ENCODE data around the gene MAGI2.

Gene MAGI2

DNA sequence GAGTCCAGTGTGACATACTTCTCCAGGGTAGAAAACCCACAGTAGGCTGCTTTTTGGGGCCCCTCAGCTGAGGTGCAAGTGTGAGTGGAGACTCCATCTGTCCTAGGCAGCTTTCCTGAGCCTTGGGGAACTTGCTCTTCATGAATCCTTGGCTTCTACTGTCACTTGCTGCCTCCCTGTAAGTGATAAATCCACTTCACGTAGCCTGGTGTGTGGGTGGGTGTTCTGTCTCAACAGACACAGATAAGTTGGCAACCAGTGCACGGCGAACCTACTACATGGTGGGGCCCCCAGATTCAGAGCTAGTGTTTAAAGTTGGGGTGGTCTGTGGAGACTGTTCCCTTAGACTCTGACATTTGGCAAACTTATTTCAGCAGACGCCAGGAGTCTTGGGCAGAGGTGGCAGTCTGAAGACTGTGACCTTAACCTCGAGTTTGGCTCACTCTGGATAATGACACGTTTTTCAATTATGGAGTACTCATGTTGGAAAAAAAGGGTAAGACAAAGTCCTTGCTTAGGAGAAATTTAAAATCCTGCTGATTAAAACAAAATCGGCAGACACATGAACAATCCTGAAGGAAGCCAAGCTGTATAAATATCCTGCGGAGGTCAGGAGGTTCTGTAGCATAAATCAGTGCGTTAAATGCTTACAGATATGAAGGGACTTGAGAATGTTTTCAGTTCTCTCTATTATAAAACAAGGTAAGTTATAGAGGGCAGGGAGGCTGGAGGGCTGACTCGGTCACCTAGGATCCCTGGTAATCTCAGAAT is 1278.0 kb downstream of the MAGI2 start:
- no peak for DNase-seq (ENCODE audit: low read depth)

DNA sequence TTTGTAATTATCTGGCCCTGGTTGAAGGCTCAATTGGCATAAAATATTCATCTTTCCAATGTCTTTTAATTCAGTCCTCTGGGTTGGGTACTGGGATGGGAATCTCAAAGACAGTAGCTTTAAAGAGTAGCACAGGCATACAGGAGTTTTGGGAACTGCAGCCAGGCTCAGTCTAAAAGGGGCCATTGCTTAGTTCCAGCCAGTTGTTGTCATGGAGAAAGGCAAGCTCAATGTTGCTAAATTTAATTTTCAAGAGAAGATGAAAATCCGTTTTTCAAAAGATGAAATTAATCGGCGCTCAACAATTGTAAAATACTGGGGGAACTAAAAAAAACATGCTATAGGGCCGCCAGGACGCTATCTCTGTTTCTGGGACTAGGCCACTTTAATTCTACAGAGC is 1279.8 kb downstream of the MAGI2 start:
- DNase-seq (ENCODE audit: low read depth): no peak

DNA sequence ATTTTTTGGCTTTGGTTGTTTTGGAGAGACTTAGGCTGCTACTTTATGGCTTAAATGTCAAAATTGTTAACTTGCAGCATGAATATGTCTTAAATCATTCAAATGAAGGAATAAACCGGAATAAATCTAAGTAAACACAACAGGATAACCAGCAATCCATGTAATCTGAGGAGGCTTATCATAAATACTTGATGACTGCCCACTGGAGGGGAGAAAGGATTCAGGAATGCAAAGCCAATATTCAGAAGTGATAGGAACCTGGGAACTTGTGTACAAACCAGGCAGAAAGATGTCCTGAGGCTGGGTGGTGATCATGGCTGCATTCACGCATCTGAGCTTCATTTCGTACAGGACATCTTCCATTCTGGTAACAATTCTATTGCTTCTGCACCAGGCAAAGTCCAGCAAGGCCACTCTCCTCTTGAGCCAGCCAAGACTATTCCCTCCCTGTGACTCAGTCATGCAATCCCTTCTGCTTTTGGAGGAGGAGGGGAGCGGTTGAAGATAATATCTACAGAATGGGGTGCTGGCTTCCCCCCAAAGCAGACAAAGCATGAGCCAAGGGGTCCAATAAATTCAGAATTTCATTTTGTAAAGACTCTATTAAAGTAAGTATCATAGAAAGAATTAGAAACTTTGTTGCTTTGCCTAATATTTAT is 1280.4 kb downstream of the MAGI2 start:
- DNase-seq (ENCODE audit: low read depth): no peak

DNA sequence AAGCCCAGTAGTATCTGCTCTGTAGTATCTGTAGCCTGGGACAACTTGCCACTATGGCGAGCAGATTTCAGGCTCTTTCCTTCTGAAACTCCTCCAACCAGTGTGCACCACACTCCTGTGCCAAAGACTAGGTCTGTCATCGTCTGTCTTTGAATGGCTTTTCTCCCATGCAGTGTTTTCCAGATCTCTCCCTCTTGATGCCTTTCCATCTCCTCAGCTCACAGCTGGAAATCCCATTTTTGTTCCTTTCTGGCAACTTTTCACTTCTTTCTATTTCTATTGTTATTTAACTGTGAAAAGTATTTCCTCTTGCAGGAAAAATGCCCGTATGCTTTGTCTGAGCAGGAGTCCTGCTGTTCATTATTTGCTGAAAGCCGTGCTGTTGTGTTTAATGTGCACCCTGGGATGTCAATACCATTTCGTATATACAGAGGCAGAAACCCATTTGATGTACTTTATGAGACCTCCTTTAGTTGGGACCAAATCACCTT is 1281.2 kb downstream of the MAGI2 start:
- DNase-seq (ENCODE audit: low read depth): no peak

DNA sequence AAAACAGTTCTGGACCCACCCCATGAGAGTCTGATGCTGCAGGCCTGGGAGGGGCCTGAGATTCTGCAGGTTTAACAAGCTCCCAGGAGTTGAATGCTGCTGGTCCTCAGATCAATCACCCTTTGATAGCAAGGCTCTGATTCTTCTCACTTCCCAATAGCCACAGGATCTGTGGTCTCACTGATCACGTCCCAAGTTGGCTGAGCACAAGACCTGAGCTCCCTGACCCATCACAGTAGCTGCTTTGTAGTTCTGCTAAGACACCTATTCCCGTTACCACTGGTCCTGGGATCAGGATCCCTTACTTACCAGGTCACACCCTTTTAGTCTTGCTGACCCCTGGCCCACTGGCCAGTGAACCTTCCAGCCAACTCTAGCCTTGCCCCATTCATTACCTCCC is 1282.1 kb downstream of the MAGI2 start:
- no peak for DNase-seq (ENCODE audit: low read depth)

DNA sequence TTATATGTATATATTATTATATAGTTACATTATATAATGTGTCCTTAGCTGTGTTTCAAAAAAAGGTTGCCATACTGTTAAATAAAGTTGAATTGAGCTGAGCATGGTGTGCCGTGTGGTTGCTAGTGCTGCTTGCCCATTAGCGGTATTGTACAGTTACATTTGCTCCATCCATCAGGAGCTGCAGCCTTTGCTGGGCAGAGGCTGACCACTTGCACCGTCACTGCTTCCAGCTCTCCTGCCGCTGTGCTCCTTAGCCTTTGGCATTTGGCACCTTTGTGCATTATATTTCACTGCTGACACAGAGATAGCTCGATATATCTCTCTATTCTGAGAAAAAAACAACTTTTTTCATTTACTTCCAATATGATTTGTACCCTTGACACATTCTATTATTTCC is 1282.7 kb downstream of the MAGI2 start:
- no peak for DNase-seq (ENCODE audit: low read depth)

DNA sequence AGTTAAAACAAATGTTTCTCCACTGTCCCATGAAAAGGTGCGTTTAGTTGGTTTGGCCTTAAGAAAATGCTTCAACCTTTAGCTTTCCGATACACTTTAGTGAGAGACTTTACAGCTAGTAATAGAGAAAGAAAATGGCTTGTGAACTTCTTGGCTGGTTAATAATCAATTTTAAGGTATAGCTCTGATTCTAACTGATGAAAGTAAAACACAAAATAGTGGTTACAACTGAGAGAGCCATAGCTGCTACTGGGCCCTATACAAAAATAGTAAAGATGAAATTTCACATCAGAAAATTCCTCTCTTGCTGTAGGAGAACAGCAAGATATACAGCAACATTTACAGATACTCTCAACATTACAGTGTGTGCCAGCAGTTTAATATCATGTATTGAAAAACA is 1283.5 kb downstream of the MAGI2 start:
- no peak for DNase-seq (ENCODE audit: low read depth)

DNA sequence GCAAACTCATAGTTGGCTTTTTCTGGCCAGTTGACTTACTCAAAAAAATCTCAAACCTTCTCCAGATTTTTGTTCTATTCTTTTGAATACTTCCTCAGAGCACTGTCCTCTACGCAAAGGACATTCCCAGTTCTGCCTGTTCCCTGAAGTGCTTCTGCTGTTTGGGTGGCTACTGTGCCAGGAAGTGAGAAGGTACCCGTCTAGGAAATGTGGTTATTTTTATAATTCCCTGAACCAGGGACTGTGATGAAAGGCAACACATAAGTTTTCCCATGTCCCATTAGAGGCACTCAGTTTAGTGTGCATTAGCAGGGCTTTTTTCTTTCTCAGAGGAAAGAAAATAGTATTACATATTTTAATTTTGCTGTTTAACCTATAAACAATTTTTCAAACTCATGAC is 1284.6 kb downstream of the MAGI2 start:
- DNase-seq (ENCODE audit: low read depth): no peak

DNA sequence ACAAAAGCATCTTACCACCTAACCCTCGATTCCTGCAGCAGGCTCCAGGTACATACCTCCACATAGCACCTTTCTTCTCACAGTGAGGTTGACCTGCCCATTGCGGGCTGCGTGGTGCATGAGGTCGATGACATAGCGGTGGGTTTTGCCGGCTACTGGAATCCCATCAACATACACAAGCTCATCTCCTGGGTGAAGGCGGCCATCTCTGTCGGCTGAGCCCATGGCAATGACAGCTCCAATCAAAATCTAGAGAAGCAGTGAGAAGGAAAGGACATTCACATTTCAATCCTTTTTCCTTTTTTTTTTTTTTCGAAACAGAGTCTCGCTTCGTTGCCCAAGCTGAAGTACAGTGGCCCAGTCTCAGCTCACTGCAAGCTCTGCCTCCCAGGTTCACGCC is 1285.6 kb downstream of the MAGI2 start:
- DNase-seq (ENCODE audit: low read depth): no peak

DNA sequence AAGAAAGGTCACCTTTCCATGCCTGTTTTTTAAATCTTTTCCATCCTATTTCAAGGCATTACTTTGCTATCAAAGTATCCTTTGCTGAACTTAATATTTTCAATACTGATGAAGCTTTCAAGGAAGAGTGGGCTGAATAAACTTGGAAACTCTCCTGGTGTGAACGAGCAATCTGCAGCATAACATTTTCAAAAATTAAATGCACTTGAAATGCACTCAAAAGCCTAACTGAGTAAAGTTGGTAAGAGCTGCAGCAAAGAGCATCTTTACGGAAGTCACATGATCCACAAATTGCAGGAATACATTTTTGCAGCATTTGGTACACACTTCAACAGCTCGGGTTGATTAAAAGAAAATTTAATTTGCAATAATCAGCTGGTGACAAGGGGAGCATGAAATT is 1287.6 kb downstream of the MAGI2 start:
- DNase-seq (ENCODE audit: low read depth): no peak

DNA sequence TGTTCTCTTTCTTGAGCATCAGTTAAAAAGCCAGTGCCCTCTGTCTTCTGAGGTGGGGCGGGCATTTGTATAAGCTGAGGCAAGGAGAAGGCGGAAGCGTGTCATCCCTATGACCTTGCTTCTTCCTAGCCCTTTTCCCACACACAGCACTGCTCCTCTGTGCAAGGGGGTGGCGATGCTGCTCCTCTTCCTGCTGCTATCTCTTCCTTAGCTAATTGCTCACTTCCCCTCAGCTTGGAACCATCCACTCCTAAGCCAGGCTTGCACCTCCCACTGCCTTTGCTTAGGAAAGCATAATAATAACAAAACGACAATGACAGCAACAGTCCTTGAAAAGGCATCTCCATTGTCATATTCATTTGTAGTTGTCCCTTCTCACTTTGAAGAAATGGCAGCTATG is 1288.0 kb downstream of the MAGI2 start:
- no peak for DNase-seq (ENCODE audit: low read depth)

DNA sequence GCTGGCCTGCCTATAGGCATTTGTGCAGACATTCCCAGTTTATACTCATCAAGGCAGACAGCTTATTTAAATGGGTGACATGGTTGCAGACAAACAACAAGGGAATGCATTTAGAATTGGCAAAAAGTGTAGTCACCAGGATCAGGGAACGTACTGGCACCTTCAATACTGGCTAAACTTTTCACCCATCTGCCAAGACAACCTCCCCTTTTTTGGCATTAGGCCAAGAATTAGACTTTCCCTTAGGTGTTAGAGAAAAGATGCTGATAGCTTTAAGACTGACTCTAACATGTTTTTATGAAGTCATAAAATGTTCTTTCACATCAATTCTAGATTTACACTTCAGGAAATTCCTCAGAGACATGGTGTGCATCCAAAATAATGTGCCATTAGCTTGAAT is 1289.0 kb downstream of the MAGI2 start:
- DNase-seq (ENCODE audit: low read depth): no peak

DNA sequence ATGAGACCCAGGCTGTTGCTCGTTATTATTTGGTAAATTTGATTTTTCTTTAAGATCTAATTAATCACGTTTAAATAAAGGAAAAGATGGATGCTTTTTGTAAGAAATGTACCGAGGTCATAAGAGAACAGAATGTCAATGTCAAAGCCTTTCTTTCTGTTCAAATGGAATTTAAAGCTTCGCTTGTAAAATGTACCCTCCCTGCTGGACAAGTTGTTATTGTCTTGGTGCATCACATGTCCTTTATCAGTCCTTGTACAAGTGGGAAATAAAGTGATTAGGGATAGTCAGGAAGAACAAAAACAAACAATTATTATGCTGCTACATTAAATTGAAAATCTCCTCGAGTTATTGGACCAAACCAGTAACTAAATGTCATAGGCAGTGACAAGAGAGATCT is 1291.7 kb downstream of the MAGI2 start:
- DNase-seq (ENCODE audit: low read depth): no peak

DNA sequence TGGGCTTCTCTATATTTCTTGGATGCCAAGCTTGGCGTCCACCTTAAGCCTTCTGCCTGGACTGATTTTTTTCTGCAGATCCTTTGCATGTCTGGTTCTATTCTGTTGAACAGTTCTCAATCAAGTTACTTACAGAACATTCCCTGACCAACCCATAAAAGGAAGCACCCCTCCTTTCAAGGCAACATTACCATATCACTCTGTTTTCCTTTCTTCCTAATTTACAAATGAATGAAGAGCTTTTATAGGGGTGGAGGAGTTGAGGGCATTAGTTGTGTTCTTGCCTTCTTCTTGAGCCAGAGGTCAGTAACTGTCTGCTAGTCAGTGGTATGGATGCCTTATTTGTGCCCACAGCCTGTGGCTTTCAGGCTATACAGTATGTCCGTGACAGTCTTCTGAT is 1293.9 kb downstream of the MAGI2 start:
- DNase-seq (ENCODE audit: low read depth): no peak

DNA sequence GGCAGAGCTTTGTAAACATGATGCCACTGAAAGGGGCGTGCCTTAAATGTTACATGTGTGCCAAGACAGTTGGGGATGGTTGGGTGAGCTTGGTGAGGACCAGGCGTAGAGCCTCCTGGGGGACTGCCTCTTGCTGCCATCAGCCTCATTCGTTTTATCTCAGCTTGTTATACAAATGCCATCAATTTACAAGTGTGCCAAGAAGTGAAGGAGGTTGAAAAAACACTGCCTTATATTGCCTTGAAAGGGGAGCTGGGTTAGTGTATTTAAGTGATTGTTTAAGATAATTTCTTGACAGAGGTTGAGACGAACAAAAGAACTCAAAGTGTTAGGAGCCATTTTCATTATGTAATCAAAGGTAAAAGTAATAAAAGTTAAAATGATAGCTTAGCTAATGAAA is 1300.2 kb downstream of the MAGI2 start:
- no peak for DNase-seq (ENCODE audit: low read depth)

DNA sequence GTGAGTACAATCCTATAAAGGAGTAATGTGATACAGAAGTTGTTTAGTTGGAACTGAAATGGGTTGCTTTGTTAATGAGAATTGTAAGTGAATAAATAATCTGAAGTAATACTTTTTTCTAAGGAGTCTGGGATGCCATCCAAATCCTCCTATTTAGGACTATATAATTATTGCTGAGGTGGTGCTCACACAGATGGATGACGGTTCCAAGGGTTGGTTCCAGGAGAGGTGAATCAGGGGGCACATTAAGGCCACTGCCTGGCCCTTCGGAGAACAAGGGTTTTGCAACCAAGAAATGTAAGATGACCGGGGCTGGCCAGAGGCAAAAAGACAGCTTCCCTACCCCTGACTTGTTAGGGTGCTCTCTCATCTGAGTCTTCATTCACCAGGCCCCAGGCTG is 1302.2 kb downstream of the MAGI2 start:
- DNase-seq (ENCODE audit: low read depth): no peak

DNA sequence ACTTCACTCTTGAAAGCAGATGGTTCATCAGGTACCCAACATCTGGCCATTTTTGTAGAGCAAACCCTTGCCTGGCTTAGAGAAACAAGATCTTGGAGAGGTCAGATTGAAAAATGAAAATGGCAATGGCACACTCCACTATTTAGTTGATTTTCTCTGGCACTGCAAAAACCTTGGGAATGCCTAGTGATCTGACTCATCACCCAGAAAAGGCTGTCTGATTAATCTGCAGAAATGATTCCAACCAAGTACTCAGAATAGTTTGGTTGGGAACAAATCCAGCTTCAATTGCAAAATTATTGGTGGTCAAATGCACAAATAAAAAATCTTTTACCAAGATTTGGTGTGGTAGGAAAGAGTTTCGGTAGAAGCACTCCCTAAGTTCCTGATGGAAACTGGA is 1303.7 kb downstream of the MAGI2 start:
- no peak for DNase-seq (ENCODE audit: low read depth)

DNA sequence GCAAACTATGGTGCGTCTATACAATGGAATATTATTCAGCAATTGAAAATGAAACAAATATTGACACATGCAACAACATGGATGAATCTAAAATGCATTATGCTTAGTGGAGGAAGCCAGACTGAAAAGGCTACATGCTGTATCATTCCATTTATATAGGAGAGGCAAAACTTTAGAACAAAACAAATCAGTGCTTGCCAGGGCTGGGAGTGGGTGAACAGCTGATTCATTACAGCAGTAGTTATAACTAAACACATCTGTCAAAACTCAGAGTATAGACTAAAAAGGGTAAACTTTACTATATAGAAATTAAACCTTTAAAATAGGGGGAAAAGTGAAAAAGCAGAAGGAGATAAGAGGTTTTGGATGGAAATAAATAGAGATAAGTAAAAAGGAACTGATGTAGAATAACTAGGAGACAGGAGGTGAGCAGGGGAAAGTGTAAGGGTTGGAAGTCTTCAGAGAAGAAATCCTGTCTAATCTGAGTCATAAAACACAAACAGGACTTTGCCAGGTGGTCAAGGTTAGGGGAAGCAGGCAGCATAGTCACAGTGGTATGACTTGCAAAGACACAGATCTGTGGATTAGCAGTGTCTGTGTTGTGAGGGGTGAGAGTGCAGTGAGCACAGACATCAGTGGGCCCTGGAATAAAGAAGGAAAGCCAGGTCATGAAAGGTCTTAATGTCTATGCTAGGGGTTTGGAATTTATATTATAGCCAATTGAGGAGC is 1305.1 kb downstream of the MAGI2 start:
- DNase-seq (ENCODE audit: low read depth): no peak

DNA sequence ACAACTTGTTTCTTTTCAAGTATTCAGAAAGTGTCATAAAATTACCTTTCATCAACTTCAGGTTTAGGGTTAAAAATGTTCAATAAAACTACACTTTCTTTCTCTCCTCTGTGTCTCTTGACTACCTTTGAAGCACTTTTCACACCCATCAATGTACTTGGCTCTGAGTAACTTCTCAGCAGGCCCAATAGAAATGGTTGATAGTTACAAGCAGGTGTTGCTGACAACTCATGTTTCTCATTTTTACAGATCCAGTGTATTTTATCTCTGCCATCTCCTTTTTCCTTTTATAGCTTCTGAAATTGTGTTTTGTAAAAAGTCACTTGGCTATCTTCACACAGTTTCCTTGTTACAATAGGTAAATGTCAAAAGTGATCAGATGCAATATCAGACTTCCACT is 1306.9 kb downstream of the MAGI2 start:
- no peak for DNase-seq (ENCODE audit: low read depth)

DNA sequence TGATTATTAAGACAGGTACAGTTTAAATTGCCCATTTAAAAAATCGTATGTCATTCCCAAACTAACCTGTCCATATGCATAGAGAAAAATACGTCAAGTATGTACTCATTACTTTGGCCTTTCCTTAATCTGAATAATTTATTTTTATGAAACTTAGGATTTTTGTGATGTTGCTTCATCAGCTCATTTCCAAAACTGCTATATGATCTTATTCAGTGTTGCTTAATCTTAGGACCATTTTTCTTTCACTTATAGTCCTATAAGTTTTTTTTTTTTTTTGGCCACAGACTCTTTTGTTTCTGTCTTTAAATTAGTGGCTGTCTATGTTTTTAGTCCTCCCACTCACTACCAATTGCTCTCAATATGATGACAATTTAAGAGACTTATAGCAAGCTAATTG is 1309.8 kb downstream of the MAGI2 start:
- DNase-seq (ENCODE audit: low read depth): no peak

DNA sequence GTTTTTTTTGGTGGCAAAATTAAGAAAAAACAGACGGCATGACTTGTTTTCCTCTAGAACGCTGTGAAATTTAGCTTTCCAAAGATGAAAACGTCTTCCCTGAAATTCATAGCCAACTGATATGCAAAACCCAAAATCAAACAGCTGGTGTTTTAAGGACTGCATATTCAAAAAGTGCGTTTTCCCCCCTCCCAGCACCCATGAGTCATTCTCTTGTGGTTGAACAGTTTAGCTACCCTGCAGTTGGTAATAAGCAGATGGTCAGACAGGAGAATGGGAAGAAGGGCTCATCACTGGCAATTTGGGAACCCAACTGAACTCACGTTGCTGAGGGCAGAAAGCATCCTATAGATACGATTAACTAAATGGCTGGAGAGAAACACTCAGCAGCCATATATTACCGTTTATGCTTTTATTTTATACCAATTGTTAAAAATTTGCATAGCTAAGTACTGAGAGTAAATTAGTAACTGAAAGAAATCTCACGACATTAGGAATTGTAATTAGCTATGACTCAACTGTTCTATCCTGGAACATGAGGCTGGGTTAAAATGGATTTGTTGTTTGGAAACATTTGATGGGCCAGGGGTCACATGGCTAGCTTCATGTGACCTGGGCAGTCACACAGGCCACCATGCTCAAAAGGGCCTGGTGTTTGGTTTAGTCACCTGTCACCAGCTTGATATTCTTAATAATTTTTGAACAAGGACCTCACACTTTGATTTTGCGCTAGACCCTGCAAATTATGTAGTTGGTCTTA is 1311.8 kb downstream of the MAGI2 start:
- DNase-seq (ENCODE audit: low read depth): no peak

DNA sequence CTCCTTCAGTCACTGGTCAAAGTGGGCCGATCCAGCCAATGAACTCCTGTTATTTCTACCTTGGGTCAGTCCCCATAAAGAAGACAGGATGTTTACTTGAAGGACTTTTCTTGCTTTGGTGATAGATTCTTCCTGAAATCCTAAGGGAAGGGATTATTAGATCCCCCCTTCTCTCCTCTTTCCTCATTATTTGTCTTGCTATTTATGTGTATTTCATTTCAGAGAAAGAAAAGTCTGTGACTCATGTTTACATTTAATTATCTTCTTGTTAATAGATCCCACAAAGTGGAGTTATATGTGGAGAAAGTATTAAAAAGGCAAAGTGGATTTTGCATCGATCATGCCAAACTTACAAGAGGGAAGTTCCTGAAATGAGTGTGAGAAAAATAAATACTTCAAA is 1313.4 kb downstream of the MAGI2 start:
- no peak for DNase-seq (ENCODE audit: low read depth)

Measured in stimulated activated CD8-positive, alpha-beta memory T cell treated with anti-CD3 and anti-CD28 coated beads, Interleukin-15, amount 100 ng/mL, for 1 hour (primary cell).